CD1c-positive myeloid dendritic cell (primary cell): Measurements from ENCODE around the gene RAET1E.
"Not testable (repeated sequence)": the region's sequence is repeated elsewhere in the genome, so short reads cannot be mapped to it uniquely, and the experiment has no call there.

Experiments
- DNase-seq: peaks from one replicate; pipeline ENCODE4 v3.0.0-alpha.2; 2016; ENCODE audit errors: extremely low spot score

The RAET1E gene

DNA sequence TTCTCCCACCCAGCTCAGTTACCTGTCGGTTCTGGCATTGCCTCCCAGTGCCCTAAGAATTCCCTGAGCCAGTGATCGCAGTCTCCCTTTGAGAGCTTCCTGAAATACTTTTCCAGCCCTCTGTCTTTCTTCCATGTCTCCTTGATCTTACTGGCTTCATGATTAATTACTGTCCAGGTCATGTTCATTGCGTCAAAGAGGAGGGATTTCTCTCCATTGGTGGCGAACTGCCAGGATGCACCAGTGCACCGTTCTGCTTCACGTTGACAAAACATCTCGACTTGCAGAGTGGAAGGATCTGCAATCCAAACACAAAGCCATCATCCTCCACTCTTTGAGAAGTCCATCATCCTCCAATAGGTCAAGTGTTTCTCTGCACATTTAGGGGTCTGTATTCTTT, 8.6 kb downstream of the RAET1E start:
- DNase-seq, result no peak

- peak; percentile 1 for DNase-seq
Measured at GRCh38 chr6:149888659-149889058, 9.3 kb downstream of the RAET1E start.

DNA sequence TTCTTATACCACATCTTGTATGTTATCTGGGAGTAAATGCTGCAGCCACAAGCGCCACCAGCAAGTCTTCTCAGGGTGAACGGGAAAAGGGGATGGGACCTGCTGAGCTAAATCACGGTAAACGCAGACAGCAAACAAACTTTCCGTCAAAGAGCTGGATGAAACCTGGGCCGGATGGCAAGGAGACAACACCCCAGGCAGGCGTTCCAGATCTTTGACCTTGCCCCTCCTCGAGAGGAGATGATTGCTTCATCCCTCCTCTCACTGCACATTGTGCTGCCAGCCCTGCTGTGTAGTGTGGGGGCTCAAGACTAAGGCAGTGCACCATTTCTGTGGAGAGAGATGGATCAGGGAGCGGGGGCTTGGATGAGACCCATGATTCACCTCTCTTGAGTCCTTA, 9.8 kb downstream of the RAET1E start:
- no peak for DNase-seq

DNA sequence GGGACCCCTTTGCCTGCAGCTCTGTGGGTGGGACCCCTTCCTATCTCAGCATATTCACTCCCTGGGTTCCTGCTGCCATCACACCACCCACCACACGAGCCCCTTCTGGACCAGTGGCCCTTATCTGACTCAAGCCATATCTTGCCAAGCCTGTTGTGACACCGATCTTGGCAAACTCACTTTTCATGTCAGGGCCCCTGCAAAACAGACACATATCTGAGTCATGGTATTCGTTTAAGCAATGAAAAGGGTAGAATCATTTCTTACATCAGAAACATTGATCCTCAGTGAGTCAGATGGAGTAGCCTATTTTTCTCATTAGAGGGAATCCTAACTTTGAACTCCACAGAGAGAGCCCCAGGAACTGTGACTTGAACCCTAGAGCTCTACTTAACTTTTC, 10.6 kb downstream of the RAET1E start:
- DNase-seq, result no peak

GRCh38 chr6:149885888-149886287, 12.0 kb downstream of the RAET1E start:
- DNase-seq, result no peak

DNA sequence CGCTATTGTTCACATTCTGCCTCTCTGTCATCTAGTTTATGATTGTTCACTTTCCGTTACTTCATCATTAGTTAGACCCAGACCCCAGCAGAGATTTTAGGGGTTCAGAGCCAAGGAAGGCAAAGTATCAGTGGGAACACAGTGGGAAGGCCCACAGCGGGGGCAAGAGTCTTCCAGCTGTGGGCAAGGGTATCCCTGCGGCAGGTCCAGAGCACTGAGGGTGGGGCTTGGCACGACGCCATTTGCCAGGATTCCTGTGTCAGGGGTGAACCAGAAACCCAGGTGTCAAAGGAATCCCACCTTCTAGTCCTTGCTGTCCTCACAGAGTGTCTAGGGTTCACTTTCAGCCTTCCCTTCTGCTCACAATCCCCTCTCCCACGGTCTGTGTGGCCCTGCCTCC, 13.3 kb downstream of the RAET1E start:
- no peak for DNase-seq

DNA sequence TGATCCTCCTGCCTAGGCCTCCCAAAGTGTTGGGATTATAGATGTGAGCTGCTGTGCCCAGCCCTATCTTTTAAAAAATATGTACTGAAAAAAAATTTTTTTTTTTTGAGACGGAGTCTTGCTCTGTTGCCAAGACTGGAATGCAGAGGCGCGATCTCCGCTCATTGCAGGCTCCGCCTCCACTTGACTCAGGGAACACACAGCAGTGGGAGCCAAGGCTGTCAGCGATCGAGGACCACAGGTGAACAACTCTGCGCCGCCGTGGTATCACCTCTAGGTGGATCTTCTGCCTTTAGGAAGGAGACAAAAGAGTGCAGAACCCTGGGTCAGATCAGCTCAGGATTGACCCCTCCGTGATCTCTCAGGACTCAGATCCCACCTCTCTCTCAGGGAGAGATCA, 13.7 kb downstream of the RAET1E start:
- no peak for DNase-seq

GRCh38 chr6:149881860-149882259, 16.1 kb downstream of the RAET1E start:
- no peak for DNase-seq

DNA sequence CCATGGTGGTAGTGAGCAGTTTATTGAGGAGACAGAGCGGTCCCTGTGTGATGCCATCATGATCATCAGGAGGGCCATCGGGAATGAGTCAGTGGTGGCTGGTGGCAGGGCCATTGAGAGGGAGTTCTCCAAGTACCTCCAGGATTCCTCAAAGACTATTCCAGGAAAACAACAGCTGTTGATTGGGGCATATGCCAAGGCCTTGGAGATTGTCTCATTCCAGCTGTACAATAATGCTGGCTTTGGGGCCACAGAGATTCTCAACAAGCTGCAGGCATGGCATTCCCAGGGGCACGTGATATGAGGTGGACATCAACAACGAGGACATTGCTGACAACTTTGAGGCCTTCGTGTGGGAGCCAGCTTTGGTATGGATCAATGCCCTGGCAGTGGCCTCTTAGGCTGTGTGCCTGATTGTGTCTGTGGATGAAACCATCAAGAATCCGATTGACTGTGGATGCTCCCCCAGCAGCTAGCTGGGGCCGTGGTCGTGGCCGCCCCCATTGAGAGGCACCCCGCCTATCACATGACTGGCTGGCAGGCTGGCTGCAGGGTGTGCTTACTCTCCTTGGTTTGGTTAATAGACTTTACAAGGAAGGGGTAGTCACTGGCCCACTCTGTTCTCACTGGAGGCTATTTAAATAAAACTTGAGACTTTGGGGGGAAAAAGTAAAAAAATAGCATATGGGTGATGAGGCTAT, 16.7 kb downstream of the RAET1E start:
- no peak for DNase-seq

DNA sequence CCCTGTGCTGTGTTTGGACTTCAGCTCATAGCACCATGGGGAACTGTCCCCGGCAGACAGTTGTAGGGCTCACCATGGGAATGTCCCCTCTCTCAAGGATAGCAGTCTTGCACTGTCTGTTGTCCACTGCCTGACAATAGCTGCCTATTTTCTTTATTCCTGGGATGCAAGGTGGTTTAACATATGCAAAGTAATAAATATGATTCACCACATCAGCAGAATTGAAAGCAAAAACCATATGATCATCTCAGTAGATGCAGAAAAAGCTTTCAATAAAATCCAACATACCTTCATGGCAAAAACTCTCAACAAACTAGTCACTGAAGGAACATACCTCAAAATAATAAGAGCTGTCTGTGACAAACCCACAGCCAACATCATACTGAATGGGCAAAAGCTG, 20.3 kb downstream of the RAET1E start:
- DNase-seq, result no peak

GRCh38 chr6:149876241-149876933, 21.5 kb downstream of the RAET1E start:
- DNase-seq, result no peak

DNA sequence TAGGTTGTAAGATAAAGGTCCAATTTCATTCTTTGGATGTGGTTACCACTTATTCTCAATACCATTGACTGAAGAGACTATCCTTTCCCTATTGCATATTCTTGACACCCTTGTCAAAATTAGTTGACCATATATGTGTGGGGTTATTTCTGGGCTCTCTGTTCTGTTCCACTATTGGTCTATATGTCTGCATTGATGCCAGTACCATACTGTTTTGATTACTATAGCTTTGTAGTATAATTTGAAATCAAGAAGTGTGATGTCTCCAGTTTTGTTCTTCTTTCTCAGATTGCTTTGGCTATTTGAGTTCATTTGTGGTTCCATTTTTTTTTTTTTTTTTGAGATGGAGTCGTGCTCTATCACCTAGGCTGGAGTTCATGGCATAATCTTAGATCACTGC, 25.7 kb downstream of the RAET1E start:
- DNase-seq, result no peak

DNA sequence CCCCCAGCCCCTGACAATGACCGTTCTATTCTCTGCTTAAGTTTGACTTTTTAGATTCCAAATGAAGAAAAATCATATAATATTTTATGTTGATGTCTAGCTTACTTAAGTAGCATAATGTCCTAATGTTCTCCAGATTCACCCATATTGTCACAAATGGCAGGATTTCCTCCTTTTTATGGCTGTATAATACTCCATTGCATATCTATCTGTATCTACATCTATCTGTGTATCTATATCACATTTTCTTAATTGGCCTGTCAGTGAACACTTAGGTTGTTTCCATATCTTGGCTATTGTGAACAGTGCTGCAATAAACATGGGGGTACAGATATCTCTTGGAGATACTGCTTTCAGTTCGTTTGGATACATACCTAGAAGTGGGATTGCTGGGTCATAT, 26.7 kb downstream of the RAET1E start:
- DNase-seq, result no peak

- DNase-seq, result no peak
Measured at GRCh38 chr6:149869275-149869892, 28.5 kb downstream of the RAET1E start.

DNA sequence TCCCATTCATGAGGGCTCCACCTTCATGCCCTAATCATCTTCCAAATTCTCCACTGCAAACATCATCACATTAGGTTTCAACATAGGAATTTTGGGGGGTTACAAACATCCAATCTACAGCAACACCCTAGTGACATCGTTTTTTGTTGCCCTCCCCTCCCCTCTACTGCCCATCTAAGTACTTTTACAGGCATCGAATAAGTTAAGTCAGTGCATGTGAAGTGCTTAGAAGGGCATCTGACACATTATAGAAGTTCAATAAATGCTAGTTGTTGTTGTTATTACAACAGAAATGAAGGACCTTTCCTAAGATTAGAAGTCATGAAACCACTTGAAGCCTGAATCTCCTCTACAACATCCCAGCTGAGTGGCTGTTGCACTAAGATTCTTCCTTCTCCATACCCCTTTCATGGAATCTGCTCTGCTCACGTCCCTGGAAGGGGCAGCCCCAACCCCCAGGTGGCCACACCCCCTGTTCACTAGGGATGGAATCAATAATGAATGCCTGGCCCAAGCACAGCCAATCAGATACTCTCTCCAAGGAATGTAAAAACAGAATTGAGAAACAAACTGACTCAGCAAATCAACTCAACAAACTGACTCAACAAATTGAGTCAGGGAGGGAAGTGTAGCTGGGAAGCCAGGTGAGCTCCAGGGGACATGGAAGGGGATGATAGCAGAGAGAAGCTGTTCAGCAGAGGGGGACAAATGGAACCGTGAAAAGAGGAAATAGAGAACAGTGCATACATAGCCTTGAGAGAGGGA, 29.9 kb downstream of the RAET1E start:
- DNase-seq, result no peak

GRCh38 chr6:149864578-149865535, 33.1 kb downstream of the RAET1E start:
- peak; percentile 61 for DNase-seq

DNA sequence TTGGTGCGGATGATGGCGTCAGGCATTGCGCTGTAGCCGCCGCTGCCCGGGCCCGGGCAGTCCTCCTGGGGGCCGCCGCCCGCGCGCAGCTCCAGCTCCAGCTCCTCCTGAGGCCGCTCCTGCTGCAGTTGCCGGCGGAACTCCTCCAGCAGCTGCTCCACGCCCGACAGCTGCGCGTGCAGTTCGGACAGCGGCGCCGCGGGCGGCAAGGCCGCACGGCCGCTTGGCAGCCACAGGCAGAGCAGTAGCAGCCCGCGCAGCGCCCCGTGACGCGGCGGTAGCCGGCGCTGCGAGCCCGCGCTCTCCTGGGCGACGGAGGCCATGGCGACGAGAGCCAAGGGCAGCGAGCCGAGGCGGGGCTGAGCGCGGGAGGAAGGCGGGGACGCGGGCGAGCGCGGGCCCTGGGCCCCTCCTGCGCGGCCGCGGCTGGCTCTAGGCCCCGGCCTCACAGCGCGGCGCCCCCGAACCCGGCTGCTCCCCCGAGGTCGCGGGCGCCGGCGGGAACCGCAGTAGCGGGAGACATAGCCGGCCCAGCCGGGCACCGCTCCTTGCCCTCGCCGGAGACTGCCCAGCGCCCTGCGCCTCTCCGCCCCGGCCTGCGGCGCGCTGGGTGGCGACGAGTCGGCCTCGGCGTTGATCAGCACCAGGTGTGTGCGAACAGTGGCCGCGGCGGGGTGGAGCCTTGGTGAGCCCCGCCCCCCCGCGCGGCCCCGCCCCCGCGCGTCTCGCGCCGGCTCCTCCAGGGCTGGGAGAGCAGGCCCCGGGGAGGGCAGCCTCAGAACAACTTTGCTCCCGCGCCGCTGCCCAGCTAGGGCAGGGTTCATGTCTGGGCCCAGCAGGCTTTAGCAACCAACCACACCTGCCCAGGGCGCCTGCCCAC, 34.0 kb downstream of the RAET1E start, which contains the start of gene LRP11:
Gene LRP11, minus strand, starts transcription at position 662 of the 880 bp plus-strand sequence. Its CDS starts 339 bp downstream, at position 323.
- DNase-seq, result peak; percentile 83

DNA sequence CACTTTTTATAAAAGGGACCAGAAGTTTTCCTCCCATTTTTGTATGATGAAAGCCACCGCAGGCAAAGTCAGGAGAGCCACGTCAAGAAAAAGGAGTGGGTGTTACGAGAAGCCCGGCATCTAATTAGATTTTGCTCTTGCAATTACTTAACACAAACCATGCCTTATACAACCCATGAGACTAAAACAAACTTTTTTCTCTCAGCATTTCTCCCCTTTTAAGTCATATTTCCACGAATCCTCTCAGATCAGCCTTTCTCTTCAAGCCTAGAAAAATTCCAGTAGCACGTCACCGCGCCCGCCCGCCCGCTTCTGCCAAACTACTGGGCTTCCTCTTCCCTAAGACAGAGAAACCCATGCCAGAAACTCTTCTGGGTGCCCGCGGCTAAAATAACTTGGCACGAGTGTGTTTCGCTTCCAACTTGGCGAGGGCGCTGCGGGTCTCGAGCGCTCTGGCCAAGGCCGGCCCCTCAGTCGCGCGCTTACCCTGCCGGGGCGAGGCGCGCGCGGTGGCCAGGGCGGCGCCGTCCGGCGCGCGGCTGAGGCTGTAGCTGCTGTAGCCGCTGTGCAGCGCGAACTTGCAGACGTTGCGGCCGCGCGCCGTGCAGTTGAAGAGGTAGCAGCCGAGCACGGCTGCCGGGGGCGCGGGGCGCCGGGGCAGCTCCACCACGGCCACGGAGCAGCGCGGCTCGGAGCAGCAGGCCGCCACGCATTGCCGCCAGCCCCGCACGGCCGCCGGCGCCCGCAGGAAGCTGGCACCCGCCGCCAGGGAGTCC, 34.8 kb downstream of the RAET1E start:
- peak; percentile 78 for DNase-seq

DNA sequence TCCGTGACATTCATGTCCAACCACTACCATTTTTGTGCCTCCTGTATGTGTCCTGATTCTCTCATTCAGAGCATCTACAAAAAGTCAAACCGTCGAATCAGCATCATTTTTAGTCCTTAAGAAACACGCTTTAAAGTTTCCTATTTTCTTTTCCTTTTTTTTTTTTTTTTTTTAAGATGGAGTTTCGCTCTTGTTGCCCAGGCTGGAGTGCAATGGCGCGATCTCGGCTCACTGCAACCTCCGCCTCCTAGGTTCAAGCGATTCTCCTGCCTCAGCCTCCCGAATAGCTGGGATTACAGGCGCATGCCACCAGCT, 35.5 kb downstream of the RAET1E start:
- not testable (repeated sequence) for DNase-seq
